ENCODE data around the gene FAM241A.
A peak's percentile ranks its signal among the peaks of the same experiment; 100 is the strongest.
"Not testable (repeated sequence)": the region's sequence is repeated elsewhere in the genome, so short reads cannot be mapped to it uniquely, and the experiment has no call there.

The FAM241A gene

GRCh38 chr4:112138538-112138937 lies 6.7 kb upstream of the FAM241A start:
- DNase-seq (ENCODE audit: low read depth in 2 of 2) = no peak

DNA sequence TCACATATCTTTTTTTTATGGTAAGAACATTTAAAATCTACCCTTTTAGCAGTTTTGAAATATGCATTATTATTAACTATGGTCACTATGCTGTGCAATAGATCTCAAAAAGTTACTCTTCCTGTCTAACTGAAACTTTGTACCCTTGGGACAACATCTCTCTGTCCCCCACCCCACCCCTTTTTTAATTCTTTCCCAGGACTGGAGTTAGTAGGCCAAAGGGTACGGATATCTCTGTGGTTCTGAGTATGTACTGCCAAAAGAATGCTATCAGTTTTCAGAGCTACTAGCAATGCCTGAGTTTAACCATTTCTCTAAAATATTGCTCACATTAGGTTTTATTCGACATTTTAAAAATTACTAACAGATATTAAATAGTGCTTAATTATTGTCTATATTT lies 4.7 kb upstream of the FAM241A start:
- no peak for DNase-seq (ENCODE audit: low read depth in 2 of 2)

- DNase-seq (ENCODE audit: low read depth in 2 of 2) = no peak
Observed at GRCh38 chr4:112141366-112142138, 3.7 kb upstream of the FAM241A start.

DNA sequence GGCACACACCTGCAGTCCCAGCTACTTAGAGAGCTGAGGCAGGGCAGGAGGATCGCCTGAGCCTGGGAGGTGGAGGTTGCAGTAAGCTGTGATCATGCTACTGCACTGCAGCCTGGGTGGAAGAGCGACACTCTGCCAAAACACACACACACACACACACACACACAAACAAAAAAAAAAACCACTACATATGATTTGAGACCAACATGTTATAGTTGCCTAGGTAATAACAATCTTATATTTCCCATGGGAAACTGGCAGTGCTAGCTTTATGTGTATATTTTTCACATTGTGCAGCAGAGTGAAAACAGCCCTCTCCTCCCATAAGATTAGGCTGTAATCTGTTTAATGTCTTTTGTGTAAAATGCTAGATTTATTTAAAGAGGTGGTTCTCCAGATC lies 3.1 kb upstream of the FAM241A start:
- DNase-seq (ENCODE audit: low read depth in 2 of 2) = no peak

DNA sequence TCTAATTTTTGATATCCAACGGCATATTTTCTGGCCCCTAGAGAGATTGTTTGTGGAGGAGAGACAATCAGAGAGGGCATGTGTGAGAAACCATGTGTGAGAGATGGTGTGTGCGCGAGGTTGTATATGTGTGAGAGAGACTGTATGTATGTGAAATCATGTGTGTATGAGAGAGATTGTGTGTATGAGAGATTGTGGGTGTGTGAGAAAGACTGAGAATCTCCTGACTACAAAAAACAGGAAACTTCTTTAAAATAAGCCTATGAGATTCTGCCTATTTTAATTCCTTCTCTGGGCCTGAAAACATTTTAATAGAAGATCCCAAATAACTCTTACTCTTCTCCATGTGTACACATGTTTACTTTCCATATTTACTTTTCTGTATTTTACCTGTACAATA lies 1.5 kb upstream of the FAM241A start:
- DNase-seq (ENCODE audit: low read depth in 2 of 2) = no peak

DNA sequence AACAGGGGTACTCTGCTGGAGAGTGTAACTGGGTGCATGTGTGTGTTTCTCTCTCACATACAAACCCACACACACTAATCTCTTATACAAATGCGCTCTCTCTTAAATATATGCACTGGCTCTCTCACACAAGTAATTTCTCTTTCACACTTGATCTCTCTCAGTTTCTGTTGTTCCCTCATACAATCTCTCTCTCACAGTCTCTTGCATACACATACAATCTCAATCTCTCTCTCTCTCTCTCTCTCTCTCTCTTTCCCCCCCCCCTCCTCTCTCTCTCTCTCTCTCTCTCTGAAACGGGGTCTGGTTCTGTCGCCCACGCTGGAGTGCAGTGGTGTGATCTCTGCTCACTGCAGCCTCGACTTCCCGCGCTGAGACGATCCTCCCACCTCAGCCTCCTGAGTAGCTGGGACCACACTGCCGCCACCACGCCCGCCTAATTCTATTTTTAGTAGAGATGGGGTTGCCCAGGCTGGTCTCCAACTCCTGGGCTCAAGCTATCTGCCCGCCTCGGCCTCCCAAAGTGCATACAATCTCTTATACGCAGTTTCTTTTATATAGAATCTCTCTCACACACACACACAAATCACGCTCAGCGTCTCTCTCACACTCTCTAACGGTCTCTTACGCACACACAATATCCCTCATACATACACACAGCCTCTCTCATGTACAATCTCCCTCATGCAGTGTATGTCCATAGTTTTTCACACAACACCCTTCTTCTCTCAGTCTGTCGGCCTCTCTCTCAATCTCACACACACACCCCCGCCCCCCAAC lies 518 bp upstream of the FAM241A start:
- DNase-seq (ENCODE audit: low read depth in 2 of 2) = no peak

DNA sequence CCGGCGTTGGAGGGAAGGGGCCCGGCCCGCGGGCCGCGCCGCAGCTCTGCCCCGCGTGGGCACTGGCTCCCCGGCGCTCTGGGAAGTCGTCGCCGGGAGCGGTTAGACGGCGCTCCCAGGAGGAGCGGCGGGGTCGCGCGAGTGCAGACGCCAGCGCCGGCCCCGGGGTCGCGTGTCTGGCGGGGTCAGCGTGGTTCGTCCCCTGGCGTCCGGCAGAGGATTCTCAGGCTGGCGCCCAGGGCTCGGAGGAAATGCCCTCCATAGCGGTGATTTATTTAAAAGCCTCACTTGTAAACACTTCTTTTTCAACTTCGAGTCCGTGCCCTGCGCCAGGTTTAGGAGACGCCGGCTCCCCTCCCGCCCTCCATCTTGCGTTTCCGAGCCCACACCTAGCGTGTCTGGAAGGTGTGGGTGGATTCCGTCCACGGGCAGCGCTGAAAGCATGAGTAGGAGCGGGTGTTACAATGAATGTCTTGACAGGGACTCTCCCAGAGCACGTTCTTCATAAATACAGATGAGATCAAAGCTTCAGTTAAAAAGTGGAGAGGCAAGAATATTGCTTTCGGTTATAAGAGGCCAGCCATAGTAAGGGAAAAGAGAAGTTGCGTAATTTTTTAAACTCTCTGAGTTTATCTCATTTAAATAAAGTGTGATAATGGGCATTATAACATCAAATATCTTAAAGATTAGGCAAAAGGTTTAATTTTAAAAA lies 692 bp downstream of the FAM241A start:
- DNase-seq (ENCODE audit: low read depth in 2 of 2) = peak; percentile 57

DNA sequence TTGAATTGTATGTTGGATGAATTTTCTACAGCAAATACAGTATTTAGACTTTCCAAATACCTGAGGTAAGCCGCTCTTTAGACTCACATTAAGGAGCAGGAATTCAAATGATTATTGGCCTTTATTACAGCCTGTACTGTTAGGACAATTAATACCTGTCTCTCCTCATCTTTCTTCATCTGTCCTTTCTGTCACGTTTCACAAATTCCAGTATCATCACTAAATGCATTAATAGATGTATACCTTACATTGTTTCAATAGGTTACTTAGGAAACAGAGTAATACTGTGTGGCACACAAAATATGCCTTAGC lies 1.2 kb downstream of the FAM241A start:
- DNase-seq (ENCODE audit: low read depth in 2 of 2) = no peak

DNA sequence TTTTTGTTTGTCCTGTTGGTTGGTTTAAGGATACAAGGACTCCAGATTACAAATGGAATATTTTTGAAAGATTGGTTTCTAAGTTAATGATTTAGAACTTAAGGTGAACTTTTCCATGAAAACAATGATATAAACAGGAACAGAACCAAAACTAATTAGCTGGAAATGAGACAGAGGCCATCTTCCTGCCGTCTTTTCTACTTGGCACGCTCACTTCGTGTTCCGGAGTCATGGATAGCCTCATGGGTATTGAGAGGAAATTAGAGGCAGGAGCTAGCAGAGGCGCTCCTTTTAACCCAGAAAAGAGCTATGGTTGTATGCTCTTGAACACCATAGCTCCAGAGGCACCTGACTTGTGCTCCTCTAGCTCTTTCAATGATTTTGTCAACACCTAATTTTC lies 2.4 kb downstream of the FAM241A start:
- DNase-seq (ENCODE audit: low read depth in 2 of 2) = no peak

- no peak for DNase-seq (ENCODE audit: low read depth in 2 of 2)
Observed at GRCh38 chr4:112150920-112151319, 5.7 kb downstream of the FAM241A start.

- no peak for DNase-seq (ENCODE audit: low read depth in 2 of 2)
Observed at GRCh38 chr4:112152521-112152920, 7.3 kb downstream of the FAM241A start.

GRCh38 chr4:112153211-112153791 lies 8.0 kb downstream of the FAM241A start:
- peak in 1 of 2 donors; percentile 23 for DNase-seq (ENCODE audit: low read depth in 2 of 2)

DNA sequence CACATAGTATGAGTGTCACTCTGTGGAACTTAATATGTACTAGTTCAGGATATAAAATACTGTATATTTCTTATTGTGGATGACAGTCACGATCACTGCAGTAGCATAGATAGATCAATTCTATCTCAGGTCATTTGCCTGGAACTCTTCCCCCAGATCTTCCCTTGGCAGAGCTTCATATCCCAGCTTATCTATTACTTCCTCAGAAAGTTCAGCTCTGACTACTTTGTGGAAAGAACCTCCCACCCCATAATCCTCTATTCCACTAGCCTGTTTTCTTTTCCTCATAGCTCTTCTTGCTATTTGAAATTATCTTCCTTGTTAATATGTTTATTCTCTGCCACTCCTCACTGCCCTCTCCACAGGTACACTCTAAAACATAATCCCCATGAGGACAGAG lies 10.9 kb downstream of the FAM241A start:
- no peak for DNase-seq (ENCODE audit: low read depth in 2 of 2)

DNA sequence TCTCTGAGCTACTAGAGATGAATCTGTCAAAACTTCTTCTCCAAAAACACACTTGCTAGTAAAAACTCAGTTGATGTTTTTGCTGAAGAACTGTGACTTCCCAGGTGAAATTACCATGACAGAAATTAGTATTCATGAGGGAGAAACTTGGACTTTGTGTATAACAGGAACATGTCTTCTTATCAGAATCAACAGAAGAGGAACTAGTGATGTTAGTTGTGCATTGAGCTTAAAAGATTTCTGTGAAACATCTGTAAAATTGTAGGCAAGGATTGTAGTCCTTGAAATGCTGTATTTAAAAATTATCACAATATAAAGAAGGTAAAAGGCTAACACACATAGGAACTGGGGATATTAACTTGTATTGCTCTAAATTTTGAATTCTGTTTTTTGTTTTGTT lies 11.3 kb downstream of the FAM241A start:
- DNase-seq (ENCODE audit: low read depth in 2 of 2) = no peak

DNA sequence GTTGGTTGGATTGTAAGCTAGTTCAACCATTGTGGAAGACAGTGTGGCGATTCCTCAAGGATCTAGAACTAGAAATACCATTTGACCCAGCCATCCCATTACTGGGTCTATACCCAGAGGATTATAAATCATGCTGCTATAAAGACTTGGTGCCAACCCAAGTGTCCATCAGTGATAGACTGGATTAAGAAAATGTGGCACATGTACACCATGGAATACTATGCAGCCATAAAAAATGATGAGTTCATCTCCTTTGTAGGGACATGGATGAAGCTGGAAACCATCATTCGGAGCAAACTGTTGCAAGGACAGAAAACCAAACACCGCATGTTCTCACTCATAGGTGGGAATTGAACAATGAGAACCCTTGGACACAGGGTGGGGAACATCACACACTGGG lies 18.5 kb downstream of the FAM241A start:
- not testable (repeated sequence) for DNase-seq (ENCODE audit: low read depth in 2 of 2)

- no peak for DNase-seq (ENCODE audit: low read depth in 2 of 2)
Observed at GRCh38 chr4:112167794-112168193, 22.5 kb downstream of the FAM241A start.

DNA sequence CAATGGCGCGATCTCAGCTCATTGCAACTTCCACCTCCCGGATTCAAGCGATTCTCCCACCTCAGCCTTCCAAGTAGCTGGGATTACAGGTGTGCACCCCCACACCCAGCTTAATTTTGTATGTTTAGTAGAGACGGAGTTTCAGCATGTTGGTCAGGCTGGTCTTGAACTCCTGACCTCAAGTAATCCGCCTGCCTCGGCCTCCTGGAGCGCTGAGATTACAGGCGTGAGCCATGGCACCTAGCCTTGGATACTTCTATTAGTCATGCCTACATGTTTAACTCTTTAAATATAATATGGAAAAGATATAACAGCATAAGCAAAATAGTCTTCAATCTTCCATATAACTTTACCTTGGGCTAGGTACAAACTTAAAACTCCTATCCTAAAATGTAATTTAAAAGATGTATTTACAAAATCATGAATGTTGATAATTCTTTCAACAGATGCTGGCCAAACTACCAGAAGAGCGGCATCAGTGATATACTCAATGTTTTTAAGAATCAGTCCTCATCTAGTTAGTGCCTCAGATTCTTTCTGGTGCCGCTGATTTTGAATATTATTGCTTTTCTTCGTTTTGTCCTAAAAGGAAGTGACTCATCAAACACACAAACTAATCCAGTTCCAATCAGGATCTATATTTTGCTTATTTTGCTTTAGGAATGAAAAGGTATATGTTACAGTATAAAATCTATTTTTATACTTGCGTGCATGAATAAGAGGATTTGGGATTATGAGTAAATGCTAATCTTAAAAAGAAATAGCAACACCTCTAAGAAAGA lies 23.7 kb downstream of the FAM241A start:
- DNase-seq (ENCODE audit: low read depth in 2 of 2) = no peak

DNA sequence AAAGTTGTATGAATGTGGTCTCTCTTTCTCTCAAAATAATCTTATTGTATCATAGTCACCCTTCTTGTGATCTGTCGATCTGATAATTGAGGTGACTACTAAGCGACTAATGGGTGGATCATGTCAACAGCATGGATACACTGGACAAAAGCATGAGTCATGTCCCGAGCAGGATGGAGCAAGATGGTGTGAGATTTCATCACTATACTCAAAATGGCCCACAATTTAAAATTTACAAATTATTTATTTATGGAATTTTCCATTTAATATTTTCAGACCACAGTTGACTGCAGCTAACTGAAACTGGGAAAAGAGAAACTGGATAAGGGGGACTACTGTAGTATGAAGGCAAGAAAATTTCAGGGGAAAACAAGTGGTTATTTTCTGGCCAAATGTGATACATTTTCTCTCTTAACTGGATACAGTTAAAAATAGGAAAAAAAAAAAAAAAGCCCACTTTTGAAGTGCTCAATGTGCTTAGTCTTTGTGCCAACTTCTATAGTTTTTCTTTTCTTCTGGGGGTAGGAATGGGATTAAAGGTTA lies 25.3 kb downstream of the FAM241A start:
- DNase-seq (ENCODE audit: low read depth in 2 of 2) = no peak

GRCh38 chr4:112171051-112171763 lies 26.0 kb downstream of the FAM241A start:
- DNase-seq (ENCODE audit: low read depth in 2 of 2) = not testable (repeated sequence)

GRCh38 chr4:112172180-112172579 lies 26.9 kb downstream of the FAM241A start:
- DNase-seq (ENCODE audit: low read depth in 2 of 2) = no peak
